ENCODE measurements around the gene SLIT3.
"Not testable (repeated sequence)": the region's sequence is repeated elsewhere in the genome, so short reads cannot be mapped to it uniquely, and the experiment has no call there.

- TF ChIP-seq, protein P1, sequence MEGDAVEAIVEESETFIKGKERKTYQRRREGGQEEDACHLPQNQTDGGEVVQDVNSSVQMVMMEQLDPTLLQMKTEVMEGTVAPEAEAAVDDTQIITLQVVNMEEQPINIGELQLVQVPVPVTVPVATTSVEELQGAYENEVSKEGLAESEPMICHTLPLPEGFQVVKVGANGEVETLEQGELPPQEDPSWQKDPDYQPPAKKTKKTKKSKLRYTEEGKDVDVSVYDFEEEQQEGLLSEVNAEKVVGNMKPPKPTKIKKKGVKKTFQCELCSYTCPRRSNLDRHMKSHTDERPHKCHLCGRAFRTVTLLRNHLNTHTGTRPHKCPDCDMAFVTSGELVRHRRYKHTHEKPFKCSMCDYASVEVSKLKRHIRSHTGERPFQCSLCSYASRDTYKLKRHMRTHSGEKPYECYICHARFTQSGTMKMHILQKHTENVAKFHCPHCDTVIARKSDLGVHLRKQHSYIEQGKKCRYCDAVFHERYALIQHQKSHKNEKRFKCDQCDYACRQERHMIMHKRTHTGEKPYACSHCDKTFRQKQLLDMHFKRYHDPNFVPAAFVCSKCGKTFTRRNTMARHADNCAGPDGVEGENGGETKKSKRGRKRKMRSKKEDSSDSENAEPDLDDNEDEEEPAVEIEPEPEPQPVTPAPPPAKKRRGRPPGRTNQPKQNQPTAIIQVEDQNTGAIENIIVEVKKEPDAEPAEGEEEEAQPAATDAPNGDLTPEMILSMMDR (conservative IDR thresholded peaks at IDR 0.05; ENCODE audit: low read depth, low read length) = not testable (repeated sequence)
- TF ChIP-seq EZH2 (IDR thresholded peaks at IDR 0.05; ENCODE audit: low read length, unreplicated experiment) = not testable (repeated sequence)
Measured at GRCh38 chr5:168630958-168631357, 670.0 kb downstream of the SLIT3 start.

Measured in PC-3 (cell line).